Upper lobe of right lung (tissue), 1 donor: ENCODE data around the gene RALY. TPM values are rescaled to one million over a fixed set of nuclear protein-coding genes. Genes with fewer than 3 reads are reported as not detected.

ENCODE experiments used
- ATAC-seq: fragments of 200-7000 bp; cut with Tn5 transposase; one replicate; pipeline ENCODE4 v1.9.1; 2020; ENCODE audit warnings: mild to moderate bottlenecking, moderate library complexity
- DNase-seq: peaks from one replicate; pipeline ENCODE4 v3.0.0-alpha.2; 2020
- H3K27ac ChIP-seq: fragments of 200-600 bp; one replicate; pipeline ENCODE4 v1.8.0; 2022
- H3K27me3 ChIP-seq: fragments of 200-600 bp; one replicate; pipeline ENCODE4 v1.8.0; 2022; ENCODE audit warnings: mild to moderate bottlenecking
- H3K36me3 ChIP-seq: fragments of 200-600 bp; one replicate; pipeline ENCODE4 v1.8.0; 2022
- H3K4me1 ChIP-seq: fragments of 200-600 bp; one replicate; pipeline ENCODE4 v1.8.0; 2022
- H3K4me3 ChIP-seq: fragments of 200-600 bp; one replicate; pipeline ENCODE4 v1.8.0; 2022; ENCODE audit warnings: mild to moderate bottlenecking
- H3K9me3 ChIP-seq: fragments of 200-600 bp; one replicate; pipeline ENCODE4 v1.8.0; 2022
- CTCF ChIP-seq: fragments of 200-600 bp; IDR thresholded peaks from one replicate; pipeline ENCODE4 v1.8.0; 2022; ENCODE audit warnings: antibody characterized with exemption
- intact Hi-C: fragments of 100-400 bp; cut with DNase I; formaldehyde crosslinking; loops from one replicate; pipeline ENCODE4 v1.11.0; 2022
- total RNA-seq: library from RNA; stranded (reverse); fragmentation: NEBNext Ultra II Directional; extraction: Animal tissue kit (Norgen Biotek cat#: 25700); gene quantifications from one replicate; pipeline ENCODE4 v1.2.1, GENCODE V29; 2021
- donor health status: DM: no; HTN: yes; CAD: no; lungs with severe emphysema.

Gene RALY
- total RNA-seq, 1 donor from 2014 or later = 130 TPM

- Histone ChIP-seq H3K36me3 (peaks cover 87% of the 10 kb centered on the region), H3K4me3 (no peak overlapping the region)
- no peak for ATAC-seq
Measured at GRCh38 chr20:34085544-34086040, 91.9 kb downstream of the RALY start.

GRCh38 chr20:34088305-34089174, 94.8 kb downstream of the RALY start:
- Histone ChIP-seq H3K4me3 (no peak overlapping the region), H3K9me3 (no peaks in the 10 kb centered on the region), H3K27me3 (no peaks in the 10 kb centered on the region), H3K27ac (no peak overlapping the region), H3K4me1 (peaks cover 6% of the 10 kb centered on the region), H3K36me3 (peaks cover 95% of the 10 kb centered on the region)
- intact Hi-C loops = no loop called here
- no peak for TF ChIP-seq CTCF
- ATAC-seq (no peak), DNase-seq (no peak)

More at GRCh38 chr20:34085544-34086040, 91.9 kb downstream of the RALY start:
- intact Hi-C loops = no loop called here
- no peak for TF ChIP-seq CTCF
- Histone ChIP-seq H3K27me3 (no peaks in the 10 kb centered on the region), H3K4me1 (peaks cover 20% of the 10 kb centered on the region), H3K27ac (no peak overlapping the region), H3K9me3 (no peaks in the 10 kb centered on the region)
- DNase-seq = no peak

GRCh38 chr20:34089175-34089479, 95.4 kb downstream of the RALY start:
- peaks cover 95% of the 10 kb centered on the region for H3K36me3 ChIP-seq
- TF ChIP-seq CTCF = no peak
- no peak overlapping the region for H3K4me3 ChIP-seq
- intact Hi-C loops = no loop called here
- no peak for DNase-seq
- no peak overlapping the region for H3K27ac ChIP-seq
- H3K4me1 ChIP-seq = peaks cover 5% of the 10 kb centered on the region
- no peaks in the 10 kb centered on the region for H3K27me3 ChIP-seq
- H3K9me3 ChIP-seq = no peaks in the 10 kb centered on the region
- ATAC-seq = no peak

GRCh38 chr20:34089655-34090345, 96.1 kb downstream of the RALY start:
- no peaks in the 10 kb centered on the region for H3K9me3 ChIP-seq
- H3K4me3 ChIP-seq = no peak overlapping the region
- H3K36me3 ChIP-seq = peaks cover 95% of the 10 kb centered on the region
- peaks cover 5% of the 10 kb centered on the region for H3K4me1 ChIP-seq
- no peak for TF ChIP-seq CTCF
- DNase-seq = no peak
- ATAC-seq = peak; percentile 61
- H3K27ac ChIP-seq = no peak overlapping the region
- intact Hi-C loops = no loop called here
- H3K27me3 ChIP-seq = no peaks in the 10 kb centered on the region

GRCh38 chr20:34090645-34091044, 96.9 kb downstream of the RALY start:
- TF ChIP-seq CTCF = no peak
- H3K4me1 ChIP-seq = peaks cover 5% of the 10 kb centered on the region
- peaks cover 100% of the 10 kb centered on the region for H3K36me3 ChIP-seq
- intact Hi-C loops = no loop called here
- no peak for ATAC-seq
- DNase-seq = no peak
- no peak overlapping the region for H3K4me3 ChIP-seq
- no peaks in the 10 kb centered on the region for H3K9me3 ChIP-seq
- H3K27ac ChIP-seq = no peak overlapping the region
- no peaks in the 10 kb centered on the region for H3K27me3 ChIP-seq
